NCI-H146 treated with DMSO at 0.1 percent for 48 hours (cell line): Measurements from ENCODE around the gene ZSCAN22.
"Not testable (repeated sequence)": the region's sequence is repeated elsewhere in the genome, so short reads cannot be mapped to it uniquely, and the experiment has no call there.

Experiments
- DNase-seq: peaks from one replicate; lab custom pipeline; 2025; ENCODE audit not compliant: unreplicated experiment; lab: John Stamatoyannopoulos, UW

Gene ZSCAN22

DNA sequence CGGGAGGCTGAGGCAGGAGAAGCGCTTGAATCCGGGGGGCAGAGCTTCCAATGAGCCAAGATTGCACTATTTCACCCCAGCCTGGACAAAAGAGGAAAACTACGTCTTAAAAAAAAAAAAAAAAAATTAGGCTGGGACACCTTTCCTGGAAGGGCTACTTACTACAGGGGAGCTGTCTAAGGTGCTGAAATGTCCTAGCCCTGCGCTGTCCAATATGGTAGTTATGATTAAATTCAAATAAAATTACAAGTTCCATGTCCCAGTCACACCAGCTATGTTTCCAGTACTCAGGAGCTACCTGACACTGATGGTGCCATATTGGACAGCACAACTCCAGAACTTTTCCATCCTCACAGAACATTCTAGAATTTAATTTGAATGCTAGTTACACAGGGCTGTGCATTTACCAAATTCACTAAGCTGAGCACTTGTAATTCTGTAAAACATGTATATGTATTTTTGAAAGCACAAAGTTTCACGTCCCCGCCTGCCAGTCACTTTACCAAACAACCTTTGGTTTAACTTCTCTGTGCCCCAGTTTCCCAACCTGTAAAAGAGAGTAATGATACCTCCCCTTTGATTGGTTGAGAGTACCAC lies 9.2 kb upstream of the ZSCAN22 start:
- no peak for DNase-seq

DNA sequence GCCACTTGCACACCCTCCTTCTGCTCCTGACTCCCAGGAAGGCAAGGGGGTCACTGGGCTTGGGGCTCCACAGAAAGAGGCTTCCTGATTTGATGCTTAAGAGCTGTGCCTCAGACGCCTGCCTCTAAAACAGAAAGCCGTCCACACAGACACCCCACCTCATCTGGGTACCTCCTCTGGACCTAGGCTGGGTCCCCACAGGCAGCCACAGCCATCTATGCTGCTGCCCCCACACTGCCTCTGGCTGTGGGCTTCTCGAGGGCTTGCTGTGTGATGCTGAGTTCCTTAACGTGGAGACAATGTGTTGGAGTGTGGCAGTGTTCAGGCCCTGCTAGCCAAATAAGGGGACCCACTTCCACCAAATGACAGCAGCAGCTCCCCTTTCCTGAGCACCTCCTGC lies 8.5 kb upstream of the ZSCAN22 start:
- DNase-seq, result no peak

DNA sequence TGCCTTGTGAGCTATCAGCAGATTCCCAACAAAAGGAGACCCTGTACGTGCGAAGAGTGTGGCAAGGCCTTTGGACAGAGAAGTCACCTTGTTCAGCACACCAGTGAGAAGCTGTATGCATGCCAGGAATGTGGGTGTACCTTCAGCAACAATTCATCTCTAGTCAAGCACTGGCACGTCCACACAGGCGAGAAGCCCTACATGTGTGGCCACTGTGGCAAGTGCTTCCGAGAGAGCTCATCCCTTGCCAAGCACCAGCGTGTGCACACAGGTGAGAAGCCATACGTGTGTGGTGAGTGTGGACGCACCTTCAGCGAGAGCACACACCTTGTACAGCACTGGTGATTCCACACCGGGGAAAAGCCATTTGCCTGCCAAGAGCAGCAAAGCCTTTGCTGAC lies 7.6 kb upstream of the ZSCAN22 start:
- DNase-seq, result no peak

DNA sequence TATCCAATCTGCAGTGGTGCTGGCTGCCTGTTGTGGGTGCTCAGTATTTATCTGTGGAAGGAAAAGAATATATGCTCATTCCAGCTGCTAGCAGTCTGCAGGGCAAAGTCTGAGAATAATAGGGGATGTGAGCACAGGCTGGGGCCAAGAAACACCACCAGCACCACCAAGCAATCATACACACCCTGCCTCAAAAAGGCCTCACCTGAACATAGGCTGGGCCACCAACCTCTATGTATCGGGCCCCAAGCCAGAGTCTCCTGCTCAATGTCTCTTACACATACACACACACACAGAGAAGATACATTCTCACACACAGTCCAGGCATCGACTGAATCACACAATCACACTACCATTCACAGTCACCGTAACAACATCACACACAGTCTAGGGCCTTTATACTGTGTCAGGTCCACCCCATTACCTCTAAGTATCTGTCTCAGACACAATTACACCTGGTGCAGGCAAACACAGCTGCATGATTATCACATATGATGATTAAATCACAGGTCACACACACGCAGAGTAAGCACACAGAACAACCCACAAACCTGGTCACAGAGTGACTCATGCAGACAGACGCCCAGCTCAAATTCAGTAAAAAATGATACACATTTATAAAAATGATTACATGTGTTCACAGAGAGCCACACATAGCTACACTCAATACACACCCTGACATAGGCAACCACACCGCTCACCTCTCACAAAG lies 1.3 kb upstream of the ZSCAN22 start:
- DNase-seq, result peak; percentile 72

DNA sequence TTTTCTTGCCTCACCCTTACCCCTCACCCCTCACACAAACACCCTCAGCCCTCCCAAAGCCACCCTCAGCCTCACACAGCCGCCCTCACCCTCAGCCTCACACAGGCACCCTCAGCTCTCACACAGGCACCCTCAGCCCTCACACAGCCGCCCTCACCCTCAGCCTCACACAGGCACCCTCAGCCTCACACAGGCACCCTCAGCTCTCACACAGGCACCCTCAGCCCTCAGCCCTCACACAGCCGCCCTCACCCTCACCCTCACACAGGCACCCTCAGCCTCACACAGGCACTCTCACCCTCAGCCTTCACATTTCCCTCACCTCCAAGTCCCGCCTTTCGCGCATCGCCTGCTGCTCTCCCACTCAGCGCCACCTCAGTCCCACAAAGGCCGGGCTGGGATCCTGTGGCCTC lies 287 bp upstream of the ZSCAN22 start:
- DNase-seq, result no peak

DNA sequence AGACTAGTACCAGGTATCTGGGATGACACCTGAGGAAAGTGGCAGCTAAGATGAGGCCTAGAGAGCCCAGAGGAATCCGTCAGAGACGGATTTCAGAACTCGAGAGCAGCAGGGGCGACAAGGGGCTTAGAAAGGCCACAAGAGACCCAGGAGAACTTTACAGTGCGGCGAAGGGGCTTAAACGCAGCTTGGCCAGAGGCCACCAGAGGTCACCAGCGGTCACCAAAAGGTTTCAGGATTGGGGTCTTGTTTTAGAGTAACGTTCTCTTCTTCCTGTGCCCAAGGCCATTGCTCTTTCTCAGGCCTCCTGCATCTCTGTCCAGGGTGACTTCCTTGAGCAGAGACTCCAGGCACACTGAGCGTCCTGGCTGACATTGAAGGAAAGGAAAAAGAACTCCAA lies 2.2 kb downstream of the ZSCAN22 start:
- no peak for DNase-seq

DNA sequence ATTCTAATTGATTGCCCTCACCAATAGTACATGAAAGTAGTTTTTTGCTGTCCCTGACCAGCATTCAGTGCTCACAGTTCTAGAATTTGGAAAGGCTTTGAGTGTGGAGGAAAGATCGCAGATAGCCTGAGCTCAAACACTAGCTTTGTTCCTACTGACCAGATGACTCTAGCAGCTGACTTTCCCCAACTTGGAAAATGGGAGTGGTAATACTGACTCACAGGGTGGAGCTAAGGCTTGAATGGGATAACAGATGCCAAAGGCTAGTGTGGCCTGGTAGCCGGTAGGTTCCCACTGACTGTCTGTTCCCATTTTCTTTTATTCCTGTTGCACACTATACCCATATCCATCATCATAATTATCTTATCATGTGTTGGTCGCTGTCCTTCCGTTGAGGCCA lies 3.7 kb downstream of the ZSCAN22 start:
- DNase-seq, result no peak

DNA sequence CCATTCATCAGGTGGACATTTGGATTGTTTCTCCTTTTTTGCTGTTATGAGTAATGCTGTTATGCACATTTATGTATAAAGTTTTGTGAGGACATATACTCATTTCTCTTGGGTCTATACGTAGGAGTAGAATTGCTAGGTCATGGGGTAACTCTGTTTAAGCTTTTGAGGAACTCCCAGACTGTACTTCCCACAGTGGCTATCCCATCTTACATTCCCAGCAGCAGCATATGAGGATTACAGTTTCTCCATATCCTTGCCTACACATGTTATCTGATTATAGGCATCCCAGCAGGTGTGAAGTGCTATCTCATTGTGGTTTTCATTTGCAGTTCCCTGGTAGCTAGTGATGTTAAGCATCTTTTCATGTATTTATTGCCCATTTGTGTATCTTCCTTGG lies 5.9 kb downstream of the ZSCAN22 start:
- no peak for DNase-seq

DNA sequence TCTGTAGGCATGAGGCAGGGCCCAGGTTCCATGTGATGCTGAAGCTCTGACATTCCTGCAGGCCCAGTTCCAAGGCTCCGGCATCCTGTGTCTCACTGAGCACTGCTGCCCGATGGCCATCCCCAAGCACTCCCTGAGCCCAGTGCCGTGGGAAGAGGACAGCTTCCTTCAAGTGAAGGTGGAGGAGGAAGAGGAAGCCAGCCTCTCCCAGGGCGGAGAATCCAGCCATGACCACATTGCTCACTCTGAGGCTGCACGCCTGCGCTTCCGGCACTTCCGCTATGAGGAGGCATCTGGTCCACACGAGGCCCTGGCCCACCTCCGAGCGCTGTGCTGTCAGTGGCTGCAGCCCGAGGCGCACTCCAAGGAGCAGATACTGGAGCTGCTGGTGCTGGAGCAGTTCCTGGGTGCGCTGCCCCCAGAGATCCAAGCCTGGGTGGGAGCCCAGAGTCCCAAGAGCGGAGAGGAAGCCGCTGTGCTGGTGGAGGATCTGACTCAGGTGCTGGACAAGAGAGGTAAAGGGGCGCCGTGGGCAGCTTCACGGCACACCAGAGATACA lies 8.0 kb downstream of the ZSCAN22 start:
- no peak for DNase-seq

DNA sequence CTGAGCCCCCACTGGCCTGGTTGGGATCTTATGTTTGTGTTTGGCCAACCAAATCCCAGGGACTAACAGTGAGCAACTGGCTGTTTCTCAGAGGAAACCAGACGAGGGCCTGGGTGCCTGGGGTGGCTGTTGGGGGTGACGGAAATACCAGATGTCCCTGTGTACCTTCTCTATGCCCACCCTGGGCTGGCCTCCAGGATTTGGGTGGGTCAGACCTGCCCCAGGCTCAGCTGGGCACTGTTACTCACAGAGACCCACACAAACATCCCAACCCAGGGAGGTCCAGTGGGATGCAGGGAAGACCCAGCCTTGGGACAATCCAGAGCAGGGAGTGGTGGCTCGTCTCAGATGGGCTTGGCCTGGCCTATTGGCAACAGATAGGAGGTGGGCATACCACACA lies 8.8 kb downstream of the ZSCAN22 start:
- no peak for DNase-seq

DNA sequence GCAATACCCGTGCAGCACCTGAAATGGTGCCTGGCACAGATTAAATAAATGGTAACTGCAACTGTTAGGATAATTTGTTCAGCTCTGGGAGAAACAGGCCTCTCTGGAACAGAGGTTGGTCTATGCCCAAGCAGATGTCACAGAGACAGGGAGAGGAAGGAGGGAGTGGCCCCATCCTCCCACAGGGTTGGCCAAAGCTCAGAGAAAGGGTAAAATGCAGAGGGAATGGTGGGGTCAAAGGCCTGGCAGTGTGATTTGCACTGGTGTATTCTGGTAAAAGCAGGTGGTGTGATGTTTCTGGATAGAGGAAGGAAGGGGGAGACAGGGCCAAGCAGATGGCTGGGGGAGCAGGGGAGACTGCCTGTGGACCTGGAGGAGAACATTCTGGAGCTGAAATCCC lies 9.4 kb downstream of the ZSCAN22 start:
- no peak for DNase-seq

DNA sequence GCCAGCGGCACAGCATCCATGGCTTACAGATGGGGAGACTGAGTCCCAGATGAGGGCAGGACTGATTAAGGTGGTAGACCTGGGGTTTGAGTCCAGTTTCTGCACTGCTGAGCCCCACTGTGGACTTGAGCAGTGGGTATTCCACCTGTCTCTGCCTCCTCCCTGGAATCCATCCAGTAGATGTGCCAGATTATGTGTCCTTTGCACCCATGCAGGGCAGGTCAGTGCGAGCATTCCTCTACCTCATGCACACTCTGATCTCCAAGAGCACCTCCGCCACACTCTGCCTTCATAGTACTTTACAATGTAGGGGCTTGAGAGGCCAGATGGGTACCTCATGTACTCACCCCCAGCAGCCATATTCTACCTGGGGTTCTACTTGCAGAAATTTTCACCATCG lies 10.0 kb downstream of the ZSCAN22 start:
- no peak for DNase-seq

DNA sequence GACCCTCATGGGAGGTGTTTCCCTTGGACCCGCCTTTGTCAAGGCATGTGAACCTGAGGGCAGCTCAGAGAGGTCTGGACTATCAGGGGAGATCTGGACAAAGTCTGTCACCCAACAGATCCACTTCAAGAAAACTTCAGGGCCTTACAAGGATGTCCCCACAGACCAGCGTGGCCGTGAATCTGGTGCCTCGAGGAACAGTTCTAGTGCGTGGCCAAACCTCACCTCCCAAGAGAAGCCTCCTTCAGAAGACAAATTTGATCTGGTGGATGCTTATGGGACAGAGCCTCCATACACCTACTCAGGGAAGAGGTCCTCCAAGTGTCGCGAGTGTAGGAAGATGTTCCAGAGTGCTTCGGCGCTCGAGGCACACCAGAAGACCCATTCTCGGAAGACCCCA lies 11.5 kb downstream of the ZSCAN22 start:
- DNase-seq, result no peak

DNA sequence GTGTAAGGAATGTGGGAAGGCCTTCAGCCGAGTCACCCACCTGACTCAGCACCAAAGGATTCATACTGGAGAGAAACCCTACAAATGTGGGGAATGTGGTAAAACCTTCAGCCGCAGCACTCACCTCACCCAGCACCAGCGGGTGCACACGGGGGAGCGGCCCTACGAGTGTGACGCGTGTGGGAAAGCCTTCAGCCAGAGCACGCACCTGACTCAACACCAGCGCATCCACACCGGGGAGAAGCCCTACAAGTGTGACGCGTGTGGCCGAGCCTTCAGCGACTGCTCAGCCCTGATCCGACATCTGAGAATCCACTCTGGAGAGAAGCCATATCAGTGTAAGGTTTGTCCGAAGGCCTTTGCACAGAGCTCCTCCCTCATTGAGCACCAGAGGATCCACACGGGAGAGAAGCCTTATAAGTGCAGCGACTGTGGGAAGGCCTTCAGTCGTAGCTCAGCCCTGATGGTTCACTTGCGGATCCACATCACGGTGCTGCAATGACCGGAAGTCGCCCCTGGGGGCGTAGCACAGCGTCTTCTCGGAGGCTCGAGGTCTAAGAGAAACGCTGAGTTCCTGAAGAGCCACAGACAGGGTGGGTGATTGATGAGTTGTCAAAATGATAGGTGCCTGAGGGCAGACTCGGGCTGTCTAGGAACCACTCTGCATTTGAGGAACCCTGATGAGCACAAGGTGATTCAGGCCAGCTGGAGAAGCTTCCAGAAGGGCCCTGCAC lies 12.2 kb downstream of the ZSCAN22 start:
- DNase-seq, result no peak

DNA sequence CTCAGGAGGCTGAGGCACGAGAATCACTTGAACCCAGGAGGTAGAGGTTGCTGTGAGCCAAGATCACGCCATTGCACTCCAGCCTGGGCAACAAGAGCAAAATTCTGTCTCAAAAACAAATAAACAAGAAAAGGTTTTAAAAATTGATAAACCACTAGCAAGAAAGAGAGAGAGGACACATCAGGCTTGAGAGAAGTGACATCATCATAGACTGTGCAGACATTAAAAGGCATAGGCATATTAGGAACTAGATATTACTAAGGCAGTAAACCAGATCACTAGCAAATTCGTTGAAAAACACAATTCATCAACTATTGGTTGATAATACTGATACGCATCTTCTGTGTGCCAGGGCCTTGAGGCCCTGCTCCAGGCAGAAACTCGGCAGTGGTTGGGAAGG lies 18.8 kb downstream of the ZSCAN22 start:
- DNase-seq, result no peak

DNA sequence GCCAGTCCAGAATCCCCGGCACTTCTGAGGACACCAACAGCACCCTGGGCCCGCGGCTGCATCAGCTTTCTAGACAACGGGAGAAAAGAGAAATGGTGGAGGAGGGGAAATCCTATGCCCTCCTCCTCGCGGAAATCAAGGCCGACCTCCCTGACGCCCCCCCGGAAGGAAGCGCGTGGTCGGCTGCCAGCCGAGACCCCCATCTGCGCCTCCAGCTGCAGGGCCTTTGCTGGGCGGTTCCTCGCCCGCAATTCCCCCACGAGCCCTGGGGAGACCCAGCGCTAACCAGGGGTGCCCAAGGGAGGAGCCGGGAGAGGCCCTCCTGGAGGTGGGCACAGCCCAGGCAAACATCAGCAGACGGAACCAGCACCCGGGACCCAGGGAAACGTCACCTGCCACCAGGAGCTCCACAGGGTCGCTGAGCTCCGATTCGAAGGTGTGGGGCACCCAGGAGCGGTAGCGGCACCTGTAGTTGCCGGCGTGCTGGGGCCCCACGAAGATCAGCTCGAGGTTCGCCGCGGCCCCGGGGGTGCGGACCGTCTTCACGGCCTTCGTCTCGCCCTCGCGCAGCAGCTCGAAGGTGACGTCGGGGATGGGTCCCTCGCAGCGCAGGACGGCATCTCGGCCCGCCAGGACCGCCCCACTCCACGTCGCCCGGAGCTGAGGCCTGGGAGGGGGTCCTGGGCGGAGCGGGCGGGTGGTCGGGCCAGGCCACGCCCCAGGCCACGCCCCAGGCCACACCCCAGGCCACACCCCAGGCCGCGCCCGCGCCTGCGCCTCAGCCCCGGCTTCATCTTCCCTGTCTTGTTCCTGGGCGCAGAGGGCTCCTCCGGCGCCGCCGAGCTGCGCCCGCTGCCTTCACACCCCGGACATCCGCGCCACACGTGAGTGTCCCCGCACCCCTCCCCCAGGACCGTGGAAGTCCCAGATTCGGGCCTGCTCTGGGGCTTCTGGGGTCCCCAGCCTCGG lies 20.5 kb downstream of the ZSCAN22 start:
- peak; percentile 70 for DNase-seq

DNA sequence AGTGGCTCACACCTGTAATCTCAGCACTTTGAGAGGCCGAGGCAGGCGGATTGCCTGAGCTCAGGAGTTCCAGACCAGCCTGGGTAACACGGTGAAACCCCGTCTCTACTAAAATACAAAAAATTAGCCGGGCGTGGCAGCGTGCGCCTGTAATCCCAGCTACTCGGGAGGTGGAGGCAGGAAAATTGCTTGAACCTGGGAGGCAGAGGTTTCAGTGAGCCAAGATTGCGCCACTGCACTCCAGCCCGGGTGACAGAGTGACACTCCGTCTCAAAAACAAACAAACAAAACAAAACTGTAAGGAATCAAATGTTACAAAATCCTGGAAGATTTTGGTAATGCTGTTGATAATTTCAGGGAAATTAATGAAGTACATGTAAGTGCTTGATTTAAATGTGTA lies 21.3 kb downstream of the ZSCAN22 start:
- not testable (repeated sequence) for DNase-seq

DNA sequence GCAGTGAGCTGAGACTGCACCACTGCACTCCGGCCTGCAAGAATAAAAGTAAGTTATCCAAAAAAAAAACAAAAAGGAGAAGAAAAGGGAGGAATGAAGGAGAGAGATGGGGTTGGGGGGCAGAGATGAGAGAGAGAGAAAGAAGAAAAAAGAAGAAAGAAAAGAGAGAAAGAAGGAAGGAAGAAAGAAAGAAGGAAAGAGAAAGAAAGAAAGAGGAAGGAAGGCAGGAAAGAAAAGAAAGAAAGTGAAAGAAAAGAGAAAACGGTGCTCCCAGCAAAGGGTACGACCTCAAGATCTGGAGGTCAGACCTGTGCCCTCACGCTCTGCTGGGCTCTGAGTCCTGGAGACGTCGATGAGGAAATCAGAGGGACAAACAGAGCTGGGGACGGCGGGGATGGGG lies 22.8 kb downstream of the ZSCAN22 start:
- DNase-seq, result no peak

DNA sequence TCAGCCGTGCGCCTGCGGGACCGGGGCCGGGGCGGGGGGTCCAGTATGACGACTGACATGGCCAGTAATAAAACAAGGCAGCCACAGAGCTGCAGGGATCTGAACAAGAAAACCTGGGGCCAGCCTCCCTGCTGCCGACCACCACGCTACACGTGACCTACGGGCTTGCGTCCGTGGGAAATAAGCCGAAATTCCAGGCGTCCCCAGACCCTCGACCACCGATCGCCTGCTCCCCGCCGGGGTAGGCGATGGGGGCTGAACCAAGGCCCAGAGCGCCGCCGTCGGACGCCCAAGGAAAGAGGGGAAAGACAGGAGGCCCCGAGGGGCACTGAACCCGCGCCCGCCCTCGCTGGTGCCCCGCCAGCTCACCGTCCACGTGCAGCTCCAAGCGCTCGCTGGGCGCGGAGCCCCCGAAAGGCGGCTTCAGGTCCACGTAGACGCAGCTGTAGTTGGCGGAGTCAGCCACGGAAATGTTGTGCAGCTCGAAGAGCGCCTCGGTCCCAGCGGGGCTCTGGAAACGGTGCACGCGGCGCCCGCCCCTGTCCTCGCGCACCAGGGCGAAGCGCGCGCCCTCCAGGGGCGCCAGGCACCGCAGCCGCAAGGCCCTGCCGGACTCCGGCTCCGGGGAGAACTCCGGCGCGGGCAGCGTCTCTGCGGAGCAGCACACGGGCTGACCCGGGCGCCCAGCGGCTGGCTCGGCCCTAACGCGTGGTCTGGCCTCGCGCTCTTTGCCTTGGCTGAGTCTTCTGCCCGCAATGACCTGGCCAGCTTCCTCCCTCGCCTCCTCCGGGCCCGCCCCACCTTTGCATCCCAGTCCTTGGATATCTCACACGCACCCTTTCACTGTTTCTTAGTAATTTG lies 23.4 kb downstream of the ZSCAN22 start:
- DNase-seq, result no peak
